ENCODE data around the gene PCDHB13. TPM values are rescaled to one million over a fixed set of nuclear protein-coding genes. Genes with fewer than 3 reads are reported as not detected.
"Not testable (repeated sequence)": the region's sequence is repeated elsewhere in the genome, so short reads cannot be mapped to it uniquely, and the experiment has no call there.

The PCDHB13 gene
- total and polyA plus RNA-seq, 2 of the 4 experiments (the other 2 are of a cell fraction): 0.18 to 0.26 TPM

DNA sequence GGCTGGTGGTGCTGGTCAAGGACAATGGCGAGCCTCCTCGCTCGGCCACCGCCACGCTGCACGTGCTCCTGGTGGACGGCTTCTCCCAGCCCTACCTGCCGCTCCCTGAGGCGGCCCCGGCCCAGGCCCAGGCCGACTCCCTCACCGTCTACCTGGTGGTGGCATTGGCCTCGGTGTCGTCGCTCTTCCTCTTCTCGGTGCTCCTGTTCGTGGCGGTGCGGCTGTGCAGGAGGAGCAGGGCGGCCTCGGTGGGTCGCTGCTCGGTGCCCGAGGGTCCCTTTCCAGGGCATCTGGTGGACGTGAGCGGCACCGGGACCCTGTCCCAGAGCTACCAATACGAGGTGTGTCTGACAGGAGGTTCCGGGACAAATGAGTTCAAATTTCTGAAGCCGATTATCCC, 11.7 kb downstream of the PCDHB13 start:
- H2BK5ac ChIP-seq (ENCODE audit: low read depth, low read length, poor library complexity, severe bottlenecking); H3K27ac ChIP-seq (ENCODE audit: insufficient read depth, low read length); intact Hi-C loops (cut with micrococcal nuclease); H2AK9ac ChIP-seq (replicated peaks; ENCODE audit: low read depth, low read length, poor library complexity); H3K9ac ChIP-seq (ENCODE audit: low read depth, low read length); H3K4me2 ChIP-seq (ENCODE audit: low read depth, low read length); H3K27me3 ChIP-seq (ENCODE audit: control insufficient read depth, insufficient read depth, low read length); DNase-seq; H3K4me3 ChIP-seq (ENCODE audit: insufficient read depth, low read depth, low read length); H3K9me1 ChIP-seq (ENCODE audit: insufficient read depth, low read length); H2BK20ac ChIP-seq (ENCODE audit: low read depth, low read length); H2BK15ac ChIP-seq (ENCODE audit: low read depth, low read length); H2BK120ac ChIP-seq (ENCODE audit: low read depth, low read length); BruUV-seq (replicated peaks); H3K4me1 ChIP-seq (ENCODE audit: control insufficient read depth, insufficient read depth, low read length); H4K8ac ChIP-seq (ENCODE audit: low read depth in 2 of 2, low read length in 2 of 2); H3K18ac ChIP-seq (ENCODE audit: low read depth, low read length); H4K91ac ChIP-seq (ENCODE audit: insufficient read depth, low read depth, low read length); H4K5ac ChIP-seq (ENCODE audit: low read depth, low read length); ATAC-seq (ENCODE audit: low read depth); POLR2A ChIA-PET (ENCODE audit: unreplicated experiment); dilution Hi-C loops (cut with HindIII; ENCODE audit: low sequenced_read_pairs, unreplicated experiment); in situ Hi-C loops (cut with MboI; ENCODE audit: low sequenced_read_pairs); H2AK5ac ChIP-seq (ENCODE audit: low read depth, low read length); H3K79me1 ChIP-seq (ENCODE audit: low read depth in 1 of 2, low read length in 2 of 2); H3K36me3 ChIP-seq (ENCODE audit: control insufficient read depth, insufficient read depth, low read length); H3K56ac ChIP-seq (ENCODE audit: extremely low read depth, insufficient read depth, low read length); H4K20me1 ChIP-seq (ENCODE audit: insufficient read depth, low read length); H3K4ac ChIP-seq (ENCODE audit: low read depth, low read length); H3K14ac ChIP-seq (replicated peaks; ENCODE audit: low read depth, low read length); H2AFZ ChIP-seq (replicated peaks; ENCODE audit: low read length, poor library complexity); H3K23ac ChIP-seq (ENCODE audit: low read depth, low read length): not testable (repeated sequence)
- CTCF ChIA-PET: interaction anchor here (1.2 kb wide), 1 partner anchor 338 kb away, joined by 3 read pairs; no protein-coding TSS in a partner anchor
- WGBS, 2 experiments (ENCODE audit: extremely low coverage in 2 of 2, insufficient read length in 1 of 2): no CpG with 5 or more reads among the region's 30 CpGs
- H3K9me3 ChIP-seq (ENCODE audit: control insufficient read depth, insufficient read depth, low read length): peaks cover 21% of the 10 kb centered on the region
